PFSK-1 (cell line): ENCODE results near the gene FAM124A.

Source experiments
- POLR2AphosphoS5 ChIP-seq: IDR thresholded peaks from 2 replicates; pipeline ENCODE4 v1.6.1; 2012; ENCODE audit warnings: low read depth, mild to moderate bottlenecking, control low read depth, low read length, moderate library complexity
- TAF1 ChIP-seq: IDR thresholded peaks from 2 replicates; pipeline ENCODE4 v1.6.1; 2012; ENCODE audit warnings: low read length, control low read depth, borderline replicate concordance; ENCODE audit not compliant: insufficient read depth
- TF ChIP-seq, protein P1 (sequence below), 2 experiments: IDR thresholded peaks; 2 replicates each; pipeline versions ENCODE4 v1.6.1 to v1.8.0; 2011 to 2012; ENCODE audit warnings: low read depth in 2 of 2, low read length in 2 of 2, control low read depth in 1 of 2, inconsistent platforms in 1 of 2, mild to moderate bottlenecking in 1 of 2, moderate library complexity in 1 of 2; ENCODE audit not compliant: insufficient read depth in 1 of 2

DNA sequence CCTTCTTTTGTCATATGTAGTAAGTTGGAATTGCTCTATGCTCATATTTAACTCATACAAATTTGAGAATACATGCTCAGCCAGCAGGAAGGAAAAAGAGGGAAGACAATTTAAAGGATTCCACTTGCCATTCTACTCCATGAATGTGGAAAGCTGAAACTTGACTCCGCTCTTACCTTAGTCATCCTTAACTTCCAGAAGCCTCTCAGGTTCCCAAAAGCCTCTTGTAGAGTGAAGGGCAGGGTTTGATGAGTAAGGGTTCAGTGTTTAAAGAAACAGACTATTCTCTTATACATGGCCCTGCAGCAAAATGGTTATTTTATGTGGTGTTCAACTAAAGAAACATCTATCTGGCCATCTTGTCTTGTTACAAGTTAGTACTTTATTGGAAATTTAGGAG, 27.1 kb downstream of the FAM124A start:
- TF ChIP-seq, protein P1, sequence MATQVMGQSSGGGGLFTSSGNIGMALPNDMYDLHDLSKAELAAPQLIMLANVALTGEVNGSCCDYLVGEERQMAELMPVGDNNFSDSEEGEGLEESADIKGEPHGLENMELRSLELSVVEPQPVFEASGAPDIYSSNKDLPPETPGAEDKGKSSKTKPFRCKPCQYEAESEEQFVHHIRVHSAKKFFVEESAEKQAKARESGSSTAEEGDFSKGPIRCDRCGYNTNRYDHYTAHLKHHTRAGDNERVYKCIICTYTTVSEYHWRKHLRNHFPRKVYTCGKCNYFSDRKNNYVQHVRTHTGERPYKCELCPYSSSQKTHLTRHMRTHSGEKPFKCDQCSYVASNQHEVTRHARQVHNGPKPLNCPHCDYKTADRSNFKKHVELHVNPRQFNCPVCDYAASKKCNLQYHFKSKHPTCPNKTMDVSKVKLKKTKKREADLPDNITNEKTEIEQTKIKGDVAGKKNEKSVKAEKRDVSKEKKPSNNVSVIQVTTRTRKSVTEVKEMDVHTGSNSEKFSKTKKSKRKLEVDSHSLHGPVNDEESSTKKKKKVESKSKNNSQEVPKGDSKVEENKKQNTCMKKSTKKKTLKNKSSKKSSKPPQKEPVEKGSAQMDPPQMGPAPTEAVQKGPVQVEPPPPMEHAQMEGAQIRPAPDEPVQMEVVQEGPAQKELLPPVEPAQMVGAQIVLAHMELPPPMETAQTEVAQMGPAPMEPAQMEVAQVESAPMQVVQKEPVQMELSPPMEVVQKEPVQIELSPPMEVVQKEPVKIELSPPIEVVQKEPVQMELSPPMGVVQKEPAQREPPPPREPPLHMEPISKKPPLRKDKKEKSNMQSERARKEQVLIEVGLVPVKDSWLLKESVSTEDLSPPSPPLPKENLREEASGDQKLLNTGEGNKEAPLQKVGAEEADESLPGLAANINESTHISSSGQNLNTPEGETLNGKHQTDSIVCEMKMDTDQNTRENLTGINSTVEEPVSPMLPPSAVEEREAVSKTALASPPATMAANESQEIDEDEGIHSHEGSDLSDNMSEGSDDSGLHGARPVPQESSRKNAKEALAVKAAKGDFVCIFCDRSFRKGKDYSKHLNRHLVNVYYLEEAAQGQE (IDR thresholded peaks at IDR 0.05; ENCODE audit: insufficient read depth in 1 of 2, low read depth in 2 of 2, low read length in 2 of 2): no peak
- TF ChIP-seq TAF1 (no peak), POLR2AphosphoS5 (no peak)
